ACC112 (cell line): ENCODE data around the gene TMEM209.
"Not testable (repeated sequence)": the region's sequence is repeated elsewhere in the genome, so short reads cannot be mapped to it uniquely, and the experiment has no call there.

Experiments used
- H2AFZ ChIP-seq: fragments of 200-600 bp; sonication (generic); one replicate; pipeline ENCODE4 v1.6.0; 2017; ENCODE audit warnings: antibody characterized with exemption, low read length; ENCODE audit not compliant: unreplicated experiment
- H3K27ac ChIP-seq: fragments of 200-600 bp; sonication (generic); 2 replicates; pipeline ENCODE4 v1.5.1; 2014; ENCODE audit warnings: low read depth, mild to moderate bottlenecking, antibody characterized with exemption, low read length, moderate library complexity
- H3K27me3 ChIP-seq: fragments of 200-600 bp; sonication (generic); 2 replicates; pipeline ENCODE4 v1.6.1; 2014; ENCODE audit warnings: mild to moderate bottlenecking, antibody characterized with exemption, low read length, moderate library complexity, mixed read lengths; ENCODE audit not compliant: insufficient read depth
- H3K36me3 ChIP-seq: fragments of 200-600 bp; sonication (generic); 2 replicates; pipeline ENCODE4 v1.6.1; 2016; ENCODE audit warnings: mild to moderate bottlenecking, antibody characterized with exemption, low read length, moderate library complexity, mixed read lengths; ENCODE audit not compliant: insufficient read depth
- H3K4me1 ChIP-seq: fragments of 200-600 bp; sonication (generic); one replicate; pipeline ENCODE4 v1.6.1; 2016; ENCODE audit warnings: low read length, mixed read lengths; ENCODE audit not compliant: insufficient read depth, unreplicated experiment, control insufficient read depth
- H3K4me3 ChIP-seq: fragments of 200-600 bp; sonication (generic); 2 replicates; pipeline ENCODE4 v1.5.1; 2014; ENCODE audit warnings: mild to moderate bottlenecking, low read depth, low read length
- H3K79me2 ChIP-seq: fragments of 200-600 bp; sonication (generic); one replicate; pipeline ENCODE4 v1.6.0; 2016; ENCODE audit warnings: low read length; ENCODE audit not compliant: control insufficient read depth, unreplicated experiment, insufficient read depth

TMEM209 gene

DNA sequence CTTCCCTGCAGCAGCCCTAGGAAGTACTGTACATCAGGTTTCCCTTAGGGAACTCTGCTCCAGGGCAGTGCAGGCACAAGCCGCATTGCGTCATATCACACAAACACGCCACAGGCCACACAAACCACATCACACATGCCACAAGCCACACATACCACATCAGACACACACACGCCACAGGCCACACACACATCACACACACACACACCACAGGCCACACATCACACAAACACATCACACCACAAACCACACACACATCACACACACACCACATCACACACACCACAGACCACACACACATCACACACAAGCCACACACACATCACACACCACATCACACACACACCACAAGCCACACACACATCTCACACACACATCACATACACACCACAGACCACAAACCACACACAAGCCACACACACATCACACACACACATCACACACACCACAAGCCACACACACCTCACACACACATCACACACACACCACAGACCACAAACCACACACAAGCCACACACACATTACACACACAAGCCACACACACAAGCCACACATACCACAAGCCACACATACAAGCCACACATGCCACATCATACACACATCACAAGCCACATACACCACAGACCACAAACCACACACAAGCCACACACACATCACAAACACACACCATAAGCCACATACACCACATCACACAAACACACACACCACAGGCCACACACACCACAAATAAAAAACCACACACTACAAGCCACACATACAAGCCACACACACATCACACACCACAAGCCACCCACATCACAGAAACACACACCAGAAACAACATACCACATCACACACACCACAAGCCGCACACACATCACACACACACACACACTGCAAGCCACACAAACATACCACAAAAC is 53.4 kb downstream of the TMEM209 start:
- no peaks in the 10 kb centered on the region for H3K27me3 ChIP-seq
- no peak overlapping the region for H3K27ac ChIP-seq
- no peaks in the 10 kb centered on the region for H3K36me3 ChIP-seq
- H2AFZ ChIP-seq, result no peak overlapping the region
- H3K4me1 ChIP-seq, result peaks cover 7% of the 10 kb centered on the region
- H3K4me3 ChIP-seq, result no peak overlapping the region
- H3K79me2 ChIP-seq, result no peaks in the 10 kb centered on the region

DNA sequence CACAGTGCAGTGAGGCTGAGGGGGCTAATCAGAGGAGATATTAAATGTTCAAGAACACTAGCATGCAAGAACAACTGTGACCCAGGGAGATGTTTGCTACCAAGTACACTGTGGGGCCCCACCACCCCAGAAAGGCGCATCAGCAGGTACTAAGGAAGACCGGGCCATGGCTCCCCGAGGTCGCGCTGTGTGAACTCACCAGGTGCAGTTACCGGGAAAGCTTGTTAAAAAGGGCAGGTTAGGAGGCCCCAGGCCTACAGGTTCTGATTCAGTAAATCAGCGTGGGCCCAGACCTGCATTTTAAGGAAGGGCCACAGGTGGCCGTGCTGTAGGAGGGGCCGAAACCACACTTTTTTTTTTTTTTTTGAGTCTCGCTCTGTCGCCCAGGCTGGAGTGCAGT is 54.6 kb downstream of the TMEM209 start:
- no peaks in the 10 kb centered on the region for H3K79me2 ChIP-seq
- no peaks in the 10 kb centered on the region for H3K36me3 ChIP-seq
- H3K27ac ChIP-seq, result no peak overlapping the region
- no peaks in the 10 kb centered on the region for H3K27me3 ChIP-seq
- H3K4me1 ChIP-seq, result peaks cover 7% of the 10 kb centered on the region
- H2AFZ ChIP-seq, result no peak overlapping the region
- no peak overlapping the region for H3K4me3 ChIP-seq

DNA sequence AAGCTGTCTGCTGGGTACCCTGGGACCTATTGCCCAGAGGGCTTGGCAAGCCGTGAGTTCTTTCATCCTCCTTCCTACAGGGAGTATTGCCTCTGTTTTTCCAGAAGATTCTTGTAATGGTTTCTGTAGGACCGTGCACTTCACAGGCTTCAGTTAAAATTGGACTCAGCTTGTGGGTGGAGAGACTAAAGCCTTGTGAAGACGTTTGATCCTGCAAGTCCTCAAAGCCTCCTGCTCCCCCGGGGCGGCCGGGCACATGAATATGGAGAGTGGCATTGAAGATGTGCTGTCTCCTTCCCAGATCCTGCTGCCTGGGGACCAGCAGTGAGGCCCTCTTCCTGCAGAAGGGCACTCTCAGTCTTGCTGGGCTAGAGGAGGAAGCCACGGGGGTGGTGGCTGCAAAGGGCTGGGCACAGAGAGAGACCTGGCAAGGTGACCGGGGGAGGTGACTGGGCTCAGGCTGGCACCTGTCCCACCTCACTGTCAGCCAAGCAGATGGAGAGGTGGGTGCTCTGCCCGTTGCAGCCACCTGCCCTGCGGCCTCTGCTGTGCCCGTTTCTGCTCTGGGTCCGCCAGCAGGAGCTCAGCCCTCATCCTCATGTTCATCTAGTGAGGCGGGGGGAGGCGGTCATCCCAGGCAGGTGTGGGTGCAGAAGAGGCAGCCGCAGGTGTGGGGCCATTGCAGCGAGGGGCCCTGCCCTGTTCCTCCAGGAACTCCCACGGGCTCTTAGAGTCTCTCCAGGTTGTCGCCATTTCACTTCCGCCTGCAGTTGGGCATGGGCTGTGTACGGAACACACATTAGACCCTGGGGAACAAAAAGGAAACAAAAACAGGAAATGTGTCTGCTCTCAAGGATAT is 55.7 kb downstream of the TMEM209 start:
- Histone ChIP-seq H3K4me1 (peaks cover 13% of the 10 kb centered on the region), H3K4me3 (no peak overlapping the region), H2AFZ (no peak overlapping the region), H3K36me3 (no peaks in the 10 kb centered on the region), H3K27me3 (no peaks in the 10 kb centered on the region), H3K79me2 (no peaks in the 10 kb centered on the region), H3K27ac (no peak overlapping the region)

DNA sequence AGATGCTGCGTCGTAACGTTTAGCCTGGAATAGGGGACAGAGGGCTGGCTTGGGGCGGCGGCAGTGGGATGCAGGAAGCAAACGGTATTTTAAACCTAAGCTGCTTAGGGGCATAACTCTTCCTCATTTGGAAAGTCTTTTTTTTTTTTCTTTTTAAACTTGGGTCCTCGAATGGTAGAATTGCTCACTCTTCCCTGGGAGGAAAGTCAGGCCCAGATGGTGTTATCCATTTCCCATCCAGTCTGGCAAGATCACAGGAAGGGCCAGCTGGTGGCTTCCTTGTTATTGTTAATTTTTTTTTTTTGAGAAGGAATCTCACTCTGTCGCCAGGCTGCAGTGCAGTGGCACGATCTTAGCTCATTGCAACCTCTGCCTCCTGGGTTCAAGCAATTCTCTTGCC is 56.6 kb downstream of the TMEM209 start:
- H3K79me2 ChIP-seq, result no peaks in the 10 kb centered on the region
- H3K27me3 ChIP-seq, result no peaks in the 10 kb centered on the region
- no peak overlapping the region for H3K4me3 ChIP-seq
- peaks cover 18% of the 10 kb centered on the region for H3K4me1 ChIP-seq
- no peak overlapping the region for H2AFZ ChIP-seq
- no peak overlapping the region for H3K27ac ChIP-seq
- no peaks in the 10 kb centered on the region for H3K36me3 ChIP-seq

DNA sequence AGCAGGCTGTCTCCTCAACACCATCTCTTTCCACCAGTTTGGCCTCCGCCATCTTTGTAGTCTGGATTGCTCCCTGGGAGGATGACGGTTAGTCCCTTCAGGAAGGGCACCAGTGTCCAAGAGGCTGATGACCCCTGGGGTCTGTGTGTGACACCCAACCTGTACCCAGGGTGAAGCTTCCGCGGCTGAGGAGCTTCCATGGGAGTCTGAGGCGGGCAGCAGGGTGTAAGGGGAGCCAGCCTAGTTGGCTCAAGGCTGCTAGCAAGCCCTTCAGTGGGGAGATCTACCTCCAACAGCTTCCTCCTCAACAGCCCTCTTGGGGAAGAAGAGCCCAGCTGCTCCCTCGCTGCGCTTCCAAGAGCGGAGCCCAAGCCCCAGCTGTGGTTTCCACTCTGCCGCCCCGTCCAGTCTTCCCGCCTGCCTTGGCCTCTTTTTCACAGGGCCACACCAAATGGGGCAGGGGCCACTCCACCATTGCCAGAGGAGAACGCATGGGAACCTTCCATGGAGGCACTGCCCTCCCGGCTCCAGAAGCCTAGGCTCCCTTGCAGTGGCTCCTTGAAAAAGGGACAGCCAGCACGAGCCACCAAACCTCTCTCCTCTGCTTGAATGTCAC is 57.4 kb downstream of the TMEM209 start:
- Histone ChIP-seq H2AFZ (no peak overlapping the region), H3K36me3 (no peaks in the 10 kb centered on the region), H3K4me3 (no peak overlapping the region), H3K79me2 (no peaks in the 10 kb centered on the region), H3K4me1 (peaks cover 14% of the 10 kb centered on the region), H3K27me3 (no peaks in the 10 kb centered on the region), H3K27ac (no peak overlapping the region)

DNA sequence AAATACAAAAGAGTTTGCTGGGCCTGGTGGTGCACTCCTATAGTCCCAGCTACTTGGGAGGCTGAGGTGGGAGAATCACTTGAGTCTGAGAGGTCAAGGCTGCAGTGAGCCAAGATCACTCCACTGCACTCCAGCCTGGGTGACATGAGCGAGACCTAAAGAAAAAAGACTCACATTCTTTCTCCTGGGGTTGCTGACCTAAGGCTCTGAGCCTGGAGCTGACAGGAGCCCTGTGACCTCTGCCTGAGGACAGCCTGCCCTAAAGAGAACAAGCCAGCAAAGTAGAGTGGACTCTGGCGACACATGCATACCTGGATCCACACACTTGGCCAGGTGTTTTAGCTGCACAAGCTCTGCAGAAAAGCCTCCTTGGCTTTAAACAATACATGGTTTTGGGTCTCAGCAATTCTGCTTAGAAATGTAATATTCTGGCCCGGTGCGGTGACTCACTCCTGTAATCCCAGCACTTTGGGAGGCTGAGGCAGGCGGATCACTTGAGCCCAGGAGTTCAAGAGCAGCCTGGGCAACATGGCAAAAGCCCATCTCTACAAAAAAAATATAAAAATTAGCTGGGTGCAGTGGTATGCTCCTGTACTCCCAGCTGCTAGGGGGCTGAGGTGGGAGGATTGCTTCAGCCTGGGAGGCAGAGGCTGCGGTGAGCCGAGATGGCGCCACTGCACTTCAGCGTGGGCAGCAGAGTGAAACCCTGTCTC is 58.4 kb downstream of the TMEM209 start:
- Histone ChIP-seq H3K27ac (no peak overlapping the region), H3K36me3 (no peaks in the 10 kb centered on the region), H3K79me2 (no peaks in the 10 kb centered on the region), H3K4me3 (no peak overlapping the region), H3K4me1 (peaks cover 11% of the 10 kb centered on the region), H3K27me3 (no peaks in the 10 kb centered on the region), H2AFZ (no peak overlapping the region)

DNA sequence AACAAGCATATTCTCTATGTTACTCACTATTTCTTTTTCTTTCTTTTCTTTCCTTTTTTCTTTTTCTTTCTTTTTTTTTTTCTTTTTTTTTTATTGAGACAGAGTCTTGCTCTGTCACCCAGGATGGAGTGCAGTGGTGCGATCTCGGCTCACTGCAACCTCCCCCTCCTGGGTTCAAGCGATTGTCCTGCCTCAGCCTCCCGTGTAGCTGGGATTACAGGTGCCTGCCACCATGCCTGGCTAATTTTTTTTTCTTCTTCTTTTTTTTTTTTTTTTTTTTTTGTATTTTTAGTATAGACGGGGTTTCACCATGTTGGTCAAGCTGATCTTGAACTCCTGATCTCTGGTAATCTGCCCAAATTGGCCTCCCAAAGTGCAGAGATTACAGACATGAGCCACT is 59.1 kb downstream of the TMEM209 start:
- not testable (repeated sequence) for H3K79me2 ChIP-seq, H3K4me3 ChIP-seq
- peaks cover 11% of the 10 kb centered on the region for H3K4me1 ChIP-seq

DNA sequence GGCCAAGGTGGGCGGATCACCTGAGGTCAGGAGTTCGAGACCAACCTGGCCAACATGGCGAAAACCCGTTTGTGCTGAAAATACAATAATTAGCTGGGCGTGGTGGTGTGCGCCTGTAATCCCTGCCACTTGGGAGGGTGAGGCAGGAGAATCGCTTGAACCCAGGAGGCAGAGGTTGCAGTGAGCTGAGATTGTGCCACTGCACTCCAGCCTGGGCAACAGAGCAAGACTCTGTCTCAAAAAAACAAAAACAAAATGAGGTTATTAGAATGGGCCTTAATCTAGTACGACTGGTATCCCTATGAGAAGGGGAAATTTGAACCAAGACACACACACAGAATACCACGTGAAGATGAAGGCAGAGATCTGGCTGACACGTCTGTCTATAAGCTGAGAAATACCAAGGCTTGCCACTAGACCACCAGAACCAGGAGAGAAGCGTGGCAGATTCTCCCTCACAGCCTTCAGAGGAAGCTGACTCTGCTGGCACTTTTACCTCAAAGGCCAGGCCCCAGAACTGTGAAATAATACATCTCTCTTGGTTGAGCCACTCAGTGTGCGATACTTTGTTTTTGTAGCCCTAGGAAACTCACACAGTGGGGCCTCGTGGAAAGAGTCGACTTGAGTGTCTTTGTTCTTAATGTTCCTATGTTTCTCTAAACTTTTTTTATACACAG is 59.6 kb downstream of the TMEM209 start:
- Histone ChIP-seq H2AFZ (no peak overlapping the region), H3K27me3 (no peaks in the 10 kb centered on the region), H3K27ac (no peak overlapping the region), H3K4me3 (no peak overlapping the region), H3K4me1 (peaks cover 11% of the 10 kb centered on the region), H3K79me2 (no peaks in the 10 kb centered on the region), H3K36me3 (no peaks in the 10 kb centered on the region)

More for the DNA sequence above, 59.1 kb downstream of the TMEM209 start:
- not testable (repeated sequence) for H2AFZ ChIP-seq, H3K27ac ChIP-seq, H3K36me3 ChIP-seq, H3K27me3 ChIP-seq

DNA sequence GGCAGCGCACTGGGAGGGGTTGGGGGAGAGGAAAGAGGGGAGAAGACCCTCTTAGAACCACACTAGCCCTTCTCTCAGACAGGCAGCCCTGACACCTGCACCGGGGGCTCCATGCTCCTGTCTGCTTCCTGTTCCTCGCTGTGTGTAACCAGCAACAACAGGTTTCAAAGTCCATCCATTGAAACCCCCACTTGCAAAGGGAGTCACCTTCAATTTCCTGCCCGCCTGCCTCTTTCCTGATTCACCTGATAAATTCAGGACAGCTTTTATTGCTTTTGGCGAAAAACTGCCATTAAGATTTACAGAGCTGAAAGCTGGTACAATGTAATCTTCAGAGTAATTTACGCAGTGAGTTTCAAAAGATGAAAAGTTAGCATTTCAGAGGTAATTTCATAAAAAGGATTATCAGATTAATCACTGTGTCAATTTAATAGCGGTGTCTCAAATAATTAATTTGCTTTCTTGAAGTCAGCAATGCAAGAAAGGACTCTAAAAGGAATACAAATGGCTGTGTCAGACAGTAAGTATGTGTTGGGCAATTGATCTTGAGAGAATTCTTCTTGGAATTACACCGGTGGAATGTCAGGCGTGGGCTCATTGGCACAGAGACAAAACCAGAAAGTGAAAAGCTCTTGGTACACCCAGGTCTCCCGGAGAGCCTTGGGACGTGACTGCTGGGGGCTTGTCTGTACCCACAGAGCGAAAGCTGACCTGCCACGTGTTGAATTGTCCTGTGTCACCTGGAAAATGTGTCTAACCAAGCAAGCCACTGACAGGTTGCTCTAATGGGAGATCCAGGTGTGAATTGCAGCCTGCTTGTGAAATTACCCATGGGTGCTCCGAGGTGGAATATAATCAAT is 60.7 kb downstream of the TMEM209 start:
- Histone ChIP-seq H3K36me3 (no peaks in the 10 kb centered on the region), H3K4me3 (no peak overlapping the region), H3K27ac (no peak overlapping the region), H3K4me1 (peaks cover 11% of the 10 kb centered on the region), H3K79me2 (no peaks in the 10 kb centered on the region), H3K27me3 (no peaks in the 10 kb centered on the region), H2AFZ (no peak overlapping the region)
